HL-60 (cell line): ENCODE data around the gene COL7A1.

ENCODE experiments used
- DNase-seq, 2 experiments: peaks; one replicate each; pipeline ENCODE4 v3.0.0-alpha.2; 2010 to 2020; ENCODE audit warnings: low read depth in 1 of 2, low spot score in 1 of 2
- H3K27ac ChIP-seq: fragments of 250-450 bp; sonication (Bioruptor Pico); replicated peaks from 2 replicates; pipeline ENCODE4 v1.5.1; 2020; ENCODE audit warnings: mild to moderate bottlenecking, moderate library complexity
- H3K27me3 ChIP-seq: fragments of 250-450 bp; sonication (Bioruptor Pico); 2 replicates; pipeline ENCODE4 v1.5.1; 2021; ENCODE audit warnings: mild to moderate bottlenecking, moderate library complexity; ENCODE audit not compliant: insufficient read depth, poor library complexity, severe bottlenecking
- H3K4me3 ChIP-seq: replicated peaks from 2 replicates; pipeline ENCODE4 v1.5.1; 2011; ENCODE audit warnings: mild to moderate bottlenecking, control low read depth, low read length; ENCODE audit not compliant: insufficient read depth
- GABPA ChIP-seq: IDR thresholded peaks from 2 replicates; pipeline ENCODE4 v1.6.1; 2012; ENCODE audit warnings: low read depth
- POLR2AphosphoS5 ChIP-seq: IDR thresholded peaks from 2 replicates; pipeline ENCODE4 v1.6.1; 2012; ENCODE audit warnings: low read depth
- SPI1 ChIP-seq: IDR thresholded peaks from 2 replicates; pipeline ENCODE4 v1.6.1; 2012; ENCODE audit warnings: low read depth, mild to moderate bottlenecking, borderline replicate concordance
- TF ChIP-seq, protein P1 (sequence below): IDR thresholded peaks from 2 replicates; pipeline ENCODE4 v1.6.1; 2012; ENCODE audit warnings: low read depth; ENCODE audit not compliant: insufficient replicate concordance
- TF ChIP-seq, protein P2 (sequence below): IDR thresholded peaks from one replicate; pipeline ENCODE4 v1.5.1; 2011; ENCODE audit warnings: low read length, control low read depth, inconsistent platforms; ENCODE audit not compliant: insufficient read depth

COL7A1 gene

GRCh38 chr3:48581621-48582481 lies 13.3 kb downstream of the COL7A1 start:
- Histone ChIP-seq H3K27ac (no peak overlapping the region), H3K27me3 (no peaks in the 10 kb centered on the region), H3K4me3 (no peak overlapping the region)
- TF ChIP-seq, protein P1, sequence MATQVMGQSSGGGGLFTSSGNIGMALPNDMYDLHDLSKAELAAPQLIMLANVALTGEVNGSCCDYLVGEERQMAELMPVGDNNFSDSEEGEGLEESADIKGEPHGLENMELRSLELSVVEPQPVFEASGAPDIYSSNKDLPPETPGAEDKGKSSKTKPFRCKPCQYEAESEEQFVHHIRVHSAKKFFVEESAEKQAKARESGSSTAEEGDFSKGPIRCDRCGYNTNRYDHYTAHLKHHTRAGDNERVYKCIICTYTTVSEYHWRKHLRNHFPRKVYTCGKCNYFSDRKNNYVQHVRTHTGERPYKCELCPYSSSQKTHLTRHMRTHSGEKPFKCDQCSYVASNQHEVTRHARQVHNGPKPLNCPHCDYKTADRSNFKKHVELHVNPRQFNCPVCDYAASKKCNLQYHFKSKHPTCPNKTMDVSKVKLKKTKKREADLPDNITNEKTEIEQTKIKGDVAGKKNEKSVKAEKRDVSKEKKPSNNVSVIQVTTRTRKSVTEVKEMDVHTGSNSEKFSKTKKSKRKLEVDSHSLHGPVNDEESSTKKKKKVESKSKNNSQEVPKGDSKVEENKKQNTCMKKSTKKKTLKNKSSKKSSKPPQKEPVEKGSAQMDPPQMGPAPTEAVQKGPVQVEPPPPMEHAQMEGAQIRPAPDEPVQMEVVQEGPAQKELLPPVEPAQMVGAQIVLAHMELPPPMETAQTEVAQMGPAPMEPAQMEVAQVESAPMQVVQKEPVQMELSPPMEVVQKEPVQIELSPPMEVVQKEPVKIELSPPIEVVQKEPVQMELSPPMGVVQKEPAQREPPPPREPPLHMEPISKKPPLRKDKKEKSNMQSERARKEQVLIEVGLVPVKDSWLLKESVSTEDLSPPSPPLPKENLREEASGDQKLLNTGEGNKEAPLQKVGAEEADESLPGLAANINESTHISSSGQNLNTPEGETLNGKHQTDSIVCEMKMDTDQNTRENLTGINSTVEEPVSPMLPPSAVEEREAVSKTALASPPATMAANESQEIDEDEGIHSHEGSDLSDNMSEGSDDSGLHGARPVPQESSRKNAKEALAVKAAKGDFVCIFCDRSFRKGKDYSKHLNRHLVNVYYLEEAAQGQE, result no peak
- TF ChIP-seq, protein P2, sequence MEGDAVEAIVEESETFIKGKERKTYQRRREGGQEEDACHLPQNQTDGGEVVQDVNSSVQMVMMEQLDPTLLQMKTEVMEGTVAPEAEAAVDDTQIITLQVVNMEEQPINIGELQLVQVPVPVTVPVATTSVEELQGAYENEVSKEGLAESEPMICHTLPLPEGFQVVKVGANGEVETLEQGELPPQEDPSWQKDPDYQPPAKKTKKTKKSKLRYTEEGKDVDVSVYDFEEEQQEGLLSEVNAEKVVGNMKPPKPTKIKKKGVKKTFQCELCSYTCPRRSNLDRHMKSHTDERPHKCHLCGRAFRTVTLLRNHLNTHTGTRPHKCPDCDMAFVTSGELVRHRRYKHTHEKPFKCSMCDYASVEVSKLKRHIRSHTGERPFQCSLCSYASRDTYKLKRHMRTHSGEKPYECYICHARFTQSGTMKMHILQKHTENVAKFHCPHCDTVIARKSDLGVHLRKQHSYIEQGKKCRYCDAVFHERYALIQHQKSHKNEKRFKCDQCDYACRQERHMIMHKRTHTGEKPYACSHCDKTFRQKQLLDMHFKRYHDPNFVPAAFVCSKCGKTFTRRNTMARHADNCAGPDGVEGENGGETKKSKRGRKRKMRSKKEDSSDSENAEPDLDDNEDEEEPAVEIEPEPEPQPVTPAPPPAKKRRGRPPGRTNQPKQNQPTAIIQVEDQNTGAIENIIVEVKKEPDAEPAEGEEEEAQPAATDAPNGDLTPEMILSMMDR, result no peak
- TF ChIP-seq POLR2AphosphoS5, result no peak
- no peak for TF ChIP-seq SPI1
- TF ChIP-seq GABPA, result no peak
- no peak for DNase-seq

GRCh38 chr3:48576647-48577046 lies 18.5 kb downstream of the COL7A1 start:
- Histone ChIP-seq H3K27ac (no peak overlapping the region), H3K4me3 (no peak overlapping the region), H3K27me3 (no peaks in the 10 kb centered on the region)
- DNase-seq, result no peak
- TF ChIP-seq, protein P1, result no peak
- TF ChIP-seq, protein P2, result no peak
- TF ChIP-seq POLR2AphosphoS5, result no peak
- no peak for TF ChIP-seq SPI1
- no peak for TF ChIP-seq GABPA

- H3K4me3 ChIP-seq, result no peak overlapping the region
- no peak for DNase-seq
- no peak overlapping the region for H3K27ac ChIP-seq
- no peaks in the 10 kb centered on the region for H3K27me3 ChIP-seq
- TF ChIP-seq, protein P1, result no peak
- no peak for TF ChIP-seq POLR2AphosphoS5
- TF ChIP-seq, protein P2, result no peak
Measured at GRCh38 chr3:48575366-48575765, 19.8 kb downstream of the COL7A1 start.
